Measurements from ENCODE around the gene CCDC142.

DNA sequence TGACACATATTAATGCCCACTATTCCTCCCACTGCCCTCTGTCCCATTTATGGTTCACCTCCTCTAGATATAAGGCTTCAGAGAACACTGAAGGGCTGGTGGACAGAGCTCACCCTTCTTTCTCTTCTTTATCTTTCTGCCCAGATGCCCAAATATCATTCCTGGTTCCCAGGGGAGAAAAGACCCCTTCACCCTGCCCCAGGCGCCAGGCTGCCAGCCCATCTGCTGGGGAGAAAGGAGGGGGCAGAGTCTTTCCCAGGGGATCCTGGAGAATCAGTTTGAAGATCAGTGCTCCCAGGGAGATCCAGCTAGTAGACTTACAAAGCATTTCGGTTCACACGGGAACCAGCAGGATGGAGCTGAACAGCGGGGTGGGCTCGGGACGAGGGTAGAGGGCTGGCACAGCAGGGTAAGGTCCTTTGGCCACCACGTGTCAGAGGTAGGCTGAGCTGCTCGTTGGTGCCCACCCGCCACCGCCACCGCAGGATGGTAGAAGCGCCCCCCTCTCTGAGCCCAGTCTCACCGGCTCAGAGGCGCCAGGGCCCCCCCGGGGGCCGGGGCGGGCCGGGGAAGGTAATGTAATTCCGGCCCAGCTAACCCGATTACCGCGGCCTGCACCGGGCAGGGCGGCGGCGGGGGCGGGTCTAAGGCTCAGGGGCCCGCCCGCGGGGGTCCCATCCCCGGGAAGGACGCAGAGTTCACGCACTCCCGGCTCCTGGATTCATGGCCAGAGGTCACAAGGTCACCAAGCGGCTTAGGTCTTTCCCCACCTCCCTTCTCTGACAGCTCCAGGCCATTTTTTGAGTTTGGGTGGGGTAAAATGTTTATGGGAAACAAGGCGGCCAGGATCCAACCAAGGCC, 30.2 kb upstream of the CCDC142 start:
- TF ChIP-seq, protein P1, sequence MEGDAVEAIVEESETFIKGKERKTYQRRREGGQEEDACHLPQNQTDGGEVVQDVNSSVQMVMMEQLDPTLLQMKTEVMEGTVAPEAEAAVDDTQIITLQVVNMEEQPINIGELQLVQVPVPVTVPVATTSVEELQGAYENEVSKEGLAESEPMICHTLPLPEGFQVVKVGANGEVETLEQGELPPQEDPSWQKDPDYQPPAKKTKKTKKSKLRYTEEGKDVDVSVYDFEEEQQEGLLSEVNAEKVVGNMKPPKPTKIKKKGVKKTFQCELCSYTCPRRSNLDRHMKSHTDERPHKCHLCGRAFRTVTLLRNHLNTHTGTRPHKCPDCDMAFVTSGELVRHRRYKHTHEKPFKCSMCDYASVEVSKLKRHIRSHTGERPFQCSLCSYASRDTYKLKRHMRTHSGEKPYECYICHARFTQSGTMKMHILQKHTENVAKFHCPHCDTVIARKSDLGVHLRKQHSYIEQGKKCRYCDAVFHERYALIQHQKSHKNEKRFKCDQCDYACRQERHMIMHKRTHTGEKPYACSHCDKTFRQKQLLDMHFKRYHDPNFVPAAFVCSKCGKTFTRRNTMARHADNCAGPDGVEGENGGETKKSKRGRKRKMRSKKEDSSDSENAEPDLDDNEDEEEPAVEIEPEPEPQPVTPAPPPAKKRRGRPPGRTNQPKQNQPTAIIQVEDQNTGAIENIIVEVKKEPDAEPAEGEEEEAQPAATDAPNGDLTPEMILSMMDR (IDR thresholded peaks at IDR 0.05) = no peak
- TF ChIP-seq EZH2 (IDR thresholded peaks at IDR 0.05; ENCODE audit: borderline replicate concordance, insufficient read depth, low read depth, low read length, poor library complexity, severe bottlenecking) = no peak
